ENCODE data around the gene INPP5A. TPM values are rescaled to one million over a fixed set of nuclear protein-coding genes. Genes with fewer than 3 reads are reported as not detected.

INPP5A gene
- total RNA-seq, 1 experiment from 2014 or later: 22.6 TPM

DNA sequence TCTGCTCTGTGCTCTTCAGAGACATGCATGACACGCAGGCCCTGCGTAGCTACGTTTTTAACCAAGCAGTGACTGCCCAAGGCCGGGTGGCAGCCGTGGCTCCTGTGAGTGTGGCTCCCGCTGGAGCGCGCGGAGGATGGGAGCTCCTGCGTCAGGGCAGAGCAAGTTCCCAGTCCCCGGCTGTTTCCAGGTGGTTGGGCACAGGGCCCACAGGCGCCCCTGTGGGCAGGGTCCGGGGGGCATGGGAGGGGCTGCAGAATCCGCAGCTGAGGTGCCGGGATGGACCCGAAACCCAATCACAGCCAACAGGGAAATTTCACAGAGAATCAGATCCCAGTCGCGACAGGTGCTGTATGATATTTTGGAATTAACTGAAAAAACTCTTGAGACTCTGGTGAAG is 238.6 kb downstream of the INPP5A start:
- H3F3A ChIP-seq (ENCODE audit: low read length, unreplicated experiment): no peaks in the 10 kb centered on the region
- TF ChIP-seq EZH2phosphoT487 (IDR thresholded peaks at IDR 0.05; ENCODE audit: borderline replicate concordance, low read length): no peak
- H3K9me2 ChIP-seq (replicated peaks; ENCODE audit: low read length): no peaks in the 10 kb centered on the region
- H3K9ac ChIP-seq (ENCODE audit: low read length): no peak overlapping the region
- H2AFZ ChIP-seq (ENCODE audit: low read length): no peak overlapping the region
- no peaks in the 10 kb centered on the region for H3K36me3 ChIP-seq (ENCODE audit: low read depth, low read length)
- POLR2A ChIA-PET (ENCODE audit: unreplicated experiment): no interaction called here
- H3K27ac ChIP-seq (ENCODE audit: low read length): no peak overlapping the region
- no TSS peak for BruUV-seq (replicated peaks)
- no peak overlapping the region for H3K4me3 ChIP-seq (ENCODE audit: low read length)
- DNase-seq: no peak
- intact Hi-C loops (cut with micrococcal nuclease): no loop called here
- no peak for ATAC-seq
- no peaks in the 10 kb centered on the region for H3K9me3 ChIP-seq (ENCODE audit: low read length)
- no peaks in the 10 kb centered on the region for H4K20me1 ChIP-seq (ENCODE audit: low read length)
- H3K79me2 ChIP-seq (ENCODE audit: low read length): no peaks in the 10 kb centered on the region
- H3K4me2 ChIP-seq (ENCODE audit: low read length): no peak overlapping the region
- H3K27me3 ChIP-seq (ENCODE audit: low read length): no peaks in the 10 kb centered on the region
- CTCF ChIA-PET: no interaction called here
- no peaks in the 10 kb centered on the region for H3K4me1 ChIP-seq (ENCODE audit: insufficient read depth, low read length)

DNA sequence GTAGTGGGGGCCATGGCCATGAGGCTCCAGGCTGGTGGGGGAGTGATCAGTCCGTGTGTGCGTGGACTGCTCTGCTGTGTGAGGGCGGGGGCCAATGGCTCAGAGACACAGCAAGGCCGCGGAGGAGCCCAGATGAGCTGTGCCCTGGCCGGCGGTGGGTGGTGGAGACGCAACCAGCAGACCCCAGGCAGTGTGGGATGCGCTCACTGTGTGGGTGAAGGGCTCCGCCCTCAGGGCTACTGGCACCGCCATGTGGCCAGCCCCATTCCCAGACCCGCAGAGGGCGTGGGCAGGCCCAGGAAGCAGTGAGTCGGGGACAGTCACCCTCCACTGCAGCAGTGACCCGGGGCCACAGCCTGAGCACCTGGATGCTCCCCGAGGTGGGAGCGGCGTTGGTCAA is 239.2 kb downstream of the INPP5A start:
- Histone ChIP-seq H3K9me2 (replicated peaks; ENCODE audit: low read length) (no peaks in the 10 kb centered on the region), H3K4me2 (ENCODE audit: low read length) (no peak overlapping the region), H3K4me3 (ENCODE audit: low read length) (no peak overlapping the region), H3K79me2 (ENCODE audit: low read length) (no peaks in the 10 kb centered on the region), H2AFZ (ENCODE audit: low read length) (no peak overlapping the region), H3K9ac (ENCODE audit: low read length) (no peak overlapping the region), H3K9me3 (ENCODE audit: low read length) (no peaks in the 10 kb centered on the region), H3K27ac (ENCODE audit: low read length) (no peak overlapping the region), H3K36me3 (ENCODE audit: low read depth, low read length) (no peaks in the 10 kb centered on the region), H4K20me1 (ENCODE audit: low read length) (no peaks in the 10 kb centered on the region), H3K4me1 (ENCODE audit: insufficient read depth, low read length) (no peaks in the 10 kb centered on the region), H3K27me3 (ENCODE audit: low read length) (no peaks in the 10 kb centered on the region), H3F3A (ENCODE audit: low read length, unreplicated experiment) (no peaks in the 10 kb centered on the region)
- DNase-seq (no peak), ATAC-seq (no peak)
- ChIA-PET CTCF (no interaction called here), POLR2A (ENCODE audit: unreplicated experiment) (no interaction called here)
- BruUV-seq (replicated peaks): no TSS peak
- intact Hi-C loops (cut with micrococcal nuclease): no loop called here
- TF ChIP-seq EZH2phosphoT487 (IDR thresholded peaks at IDR 0.05; ENCODE audit: borderline replicate concordance, low read length) (no peak), EZH2 (IDR thresholded peaks at IDR 0.05; ENCODE audit: low read length, unreplicated experiment) (no peak)
- TF ChIP-seq, protein P1, sequence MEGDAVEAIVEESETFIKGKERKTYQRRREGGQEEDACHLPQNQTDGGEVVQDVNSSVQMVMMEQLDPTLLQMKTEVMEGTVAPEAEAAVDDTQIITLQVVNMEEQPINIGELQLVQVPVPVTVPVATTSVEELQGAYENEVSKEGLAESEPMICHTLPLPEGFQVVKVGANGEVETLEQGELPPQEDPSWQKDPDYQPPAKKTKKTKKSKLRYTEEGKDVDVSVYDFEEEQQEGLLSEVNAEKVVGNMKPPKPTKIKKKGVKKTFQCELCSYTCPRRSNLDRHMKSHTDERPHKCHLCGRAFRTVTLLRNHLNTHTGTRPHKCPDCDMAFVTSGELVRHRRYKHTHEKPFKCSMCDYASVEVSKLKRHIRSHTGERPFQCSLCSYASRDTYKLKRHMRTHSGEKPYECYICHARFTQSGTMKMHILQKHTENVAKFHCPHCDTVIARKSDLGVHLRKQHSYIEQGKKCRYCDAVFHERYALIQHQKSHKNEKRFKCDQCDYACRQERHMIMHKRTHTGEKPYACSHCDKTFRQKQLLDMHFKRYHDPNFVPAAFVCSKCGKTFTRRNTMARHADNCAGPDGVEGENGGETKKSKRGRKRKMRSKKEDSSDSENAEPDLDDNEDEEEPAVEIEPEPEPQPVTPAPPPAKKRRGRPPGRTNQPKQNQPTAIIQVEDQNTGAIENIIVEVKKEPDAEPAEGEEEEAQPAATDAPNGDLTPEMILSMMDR (conservative IDR thresholded peaks at IDR 0.05; ENCODE audit: low read depth, low read length): no peak

- CTCF ChIA-PET: no interaction called here
- ATAC-seq (no peak), DNase-seq (no peak)
- Histone ChIP-seq H3K9me2 (replicated peaks; ENCODE audit: low read length) (no peaks in the 10 kb centered on the region), H2AFZ (ENCODE audit: low read length) (no peak overlapping the region), H3F3A (ENCODE audit: low read length, unreplicated experiment) (no peaks in the 10 kb centered on the region), H4K20me1 (ENCODE audit: low read length) (no peaks in the 10 kb centered on the region), H3K9me3 (ENCODE audit: low read length) (no peaks in the 10 kb centered on the region), H3K36me3 (ENCODE audit: low read depth, low read length) (no peaks in the 10 kb centered on the region), H3K27ac (ENCODE audit: low read length) (no peak overlapping the region), H3K4me3 (ENCODE audit: low read length) (no peak overlapping the region), H3K4me1 (ENCODE audit: insufficient read depth, low read length) (no peaks in the 10 kb centered on the region), H3K4me2 (ENCODE audit: low read length) (no peak overlapping the region), H3K79me2 (ENCODE audit: low read length) (no peaks in the 10 kb centered on the region), H3K27me3 (ENCODE audit: low read length) (no peaks in the 10 kb centered on the region), H3K9ac (ENCODE audit: low read length) (no peak overlapping the region)
- no TSS peak for BruUV-seq (replicated peaks)
- intact Hi-C loops (cut with micrococcal nuclease): no loop called here
- POLR2A ChIA-PET (ENCODE audit: unreplicated experiment): no interaction called here
- TF ChIP-seq, protein P1 (conservative IDR thresholded peaks at IDR 0.05; ENCODE audit: low read depth, low read length): no peak
- TF ChIP-seq EZH2 (IDR thresholded peaks at IDR 0.05; ENCODE audit: low read length, unreplicated experiment) (no peak), EZH2phosphoT487 (IDR thresholded peaks at IDR 0.05; ENCODE audit: borderline replicate concordance, low read length) (no peak)
Observed at GRCh38 chr10:132777441-132777840, 239.9 kb downstream of the INPP5A start.

Measured in PC-3 (cell line).